KMS-11 (cell line): ENCODE data around the gene GNAQ.

ENCODE experiments used
- H2AFZ ChIP-seq: fragments of 200-600 bp; sonication (generic); 2 replicates; pipeline ENCODE4 v1.6.1; 2016; ENCODE audit warnings: antibody characterized with exemption, mixed run types, low read depth
- H3K27ac ChIP-seq: fragments of 200-600 bp; sonication (generic); 2 replicates; pipeline ENCODE4 v1.6.1; 2016; ENCODE audit warnings: mild to moderate bottlenecking, mixed run types
- H3K27me3 ChIP-seq: fragments of 200-600 bp; sonication (generic); 2 replicates; pipeline ENCODE4 v1.6.1; 2017; ENCODE audit warnings: mild to moderate bottlenecking, low read depth, mixed run types, moderate library complexity; ENCODE audit not compliant: insufficient read depth
- H3K36me3 ChIP-seq: fragments of 200-600 bp; sonication (generic); 2 replicates; pipeline ENCODE4 v1.6.1; 2017; ENCODE audit warnings: mild to moderate bottlenecking, mixed run types; ENCODE audit not compliant: insufficient read depth
- H3K4me1 ChIP-seq: fragments of 200-600 bp; sonication (generic); 2 replicates; pipeline ENCODE4 v1.6.1; 2016; ENCODE audit warnings: mild to moderate bottlenecking, low read depth, mixed run types; ENCODE audit not compliant: poor library complexity, severe bottlenecking
- H3K4me2 ChIP-seq: fragments of 200-600 bp; sonication (generic); 2 replicates; pipeline ENCODE4 v1.7.0; 2016; ENCODE audit warnings: mild to moderate bottlenecking, mixed run types
- H3K4me3 ChIP-seq: fragments of 200-600 bp; sonication (generic); IDR thresholded peaks from 2 replicates; pipeline ENCODE4 v1.6.1; 2017; ENCODE audit warnings: low read depth, low read length, mixed read lengths; ENCODE audit not compliant: insufficient read depth
- H3K79me2 ChIP-seq: fragments of 200-600 bp; sonication (generic); 2 replicates; pipeline ENCODE4 v1.6.1; 2016; ENCODE audit warnings: low read depth, mixed run types; ENCODE audit not compliant: insufficient read depth
- H3K9ac ChIP-seq: fragments of 200-600 bp; sonication (generic); 2 replicates; pipeline ENCODE4 v1.6.1; 2016; ENCODE audit warnings: mild to moderate bottlenecking, mixed run types
- H4K20me1 ChIP-seq: fragments of 200-600 bp; sonication (generic); 2 replicates; pipeline ENCODE4 v1.6.1; 2016; ENCODE audit warnings: mild to moderate bottlenecking, mixed run types; ENCODE audit not compliant: insufficient read depth
- TF ChIP-seq, protein P1 (sequence below): fragments of 200-600 bp; sonication (generic); conservative IDR thresholded peaks from 2 replicates; pipeline ENCODE4 v1.6.1; 2017; ENCODE audit warnings: low read depth, mild to moderate bottlenecking, antibody characterized with exemption, low read length, moderate library complexity, mixed read lengths

GNAQ gene

DNA sequence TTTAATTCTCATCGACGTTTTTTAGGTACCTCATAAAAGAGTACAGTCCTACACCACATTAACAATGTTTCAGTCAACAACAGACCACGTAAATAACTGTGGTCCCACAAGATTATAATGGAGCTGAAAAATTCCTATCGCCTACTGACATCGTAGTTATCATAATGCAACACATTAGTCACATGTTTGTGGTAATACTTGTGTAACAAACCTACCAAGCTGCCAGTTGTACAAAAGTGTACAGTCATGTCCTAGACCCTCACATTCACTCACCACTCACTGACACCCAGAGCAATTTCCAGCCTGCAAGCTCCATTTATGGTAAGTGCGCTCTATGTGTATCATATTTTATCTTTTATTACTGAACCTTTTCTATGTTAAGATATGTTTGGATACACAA is 16.8 kb downstream of the GNAQ start:
- no peaks in the 10 kb centered on the region for H4K20me1 ChIP-seq
- H3K4me1 ChIP-seq, result no peaks in the 10 kb centered on the region
- no peak overlapping the region for H2AFZ ChIP-seq
- no peak overlapping the region for H3K4me3 ChIP-seq
- no peak overlapping the region for H3K9ac ChIP-seq
- H3K4me2 ChIP-seq, result no peak overlapping the region
- H3K27me3 ChIP-seq, result no peaks in the 10 kb centered on the region
- no peaks in the 10 kb centered on the region; the same call in 1 of the 2 replicates for H3K79me2 ChIP-seq
- TF ChIP-seq, protein P1, sequence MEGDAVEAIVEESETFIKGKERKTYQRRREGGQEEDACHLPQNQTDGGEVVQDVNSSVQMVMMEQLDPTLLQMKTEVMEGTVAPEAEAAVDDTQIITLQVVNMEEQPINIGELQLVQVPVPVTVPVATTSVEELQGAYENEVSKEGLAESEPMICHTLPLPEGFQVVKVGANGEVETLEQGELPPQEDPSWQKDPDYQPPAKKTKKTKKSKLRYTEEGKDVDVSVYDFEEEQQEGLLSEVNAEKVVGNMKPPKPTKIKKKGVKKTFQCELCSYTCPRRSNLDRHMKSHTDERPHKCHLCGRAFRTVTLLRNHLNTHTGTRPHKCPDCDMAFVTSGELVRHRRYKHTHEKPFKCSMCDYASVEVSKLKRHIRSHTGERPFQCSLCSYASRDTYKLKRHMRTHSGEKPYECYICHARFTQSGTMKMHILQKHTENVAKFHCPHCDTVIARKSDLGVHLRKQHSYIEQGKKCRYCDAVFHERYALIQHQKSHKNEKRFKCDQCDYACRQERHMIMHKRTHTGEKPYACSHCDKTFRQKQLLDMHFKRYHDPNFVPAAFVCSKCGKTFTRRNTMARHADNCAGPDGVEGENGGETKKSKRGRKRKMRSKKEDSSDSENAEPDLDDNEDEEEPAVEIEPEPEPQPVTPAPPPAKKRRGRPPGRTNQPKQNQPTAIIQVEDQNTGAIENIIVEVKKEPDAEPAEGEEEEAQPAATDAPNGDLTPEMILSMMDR, result no peak
- no peaks in the 10 kb centered on the region for H3K36me3 ChIP-seq
- no peak overlapping the region for H3K27ac ChIP-seq

DNA sequence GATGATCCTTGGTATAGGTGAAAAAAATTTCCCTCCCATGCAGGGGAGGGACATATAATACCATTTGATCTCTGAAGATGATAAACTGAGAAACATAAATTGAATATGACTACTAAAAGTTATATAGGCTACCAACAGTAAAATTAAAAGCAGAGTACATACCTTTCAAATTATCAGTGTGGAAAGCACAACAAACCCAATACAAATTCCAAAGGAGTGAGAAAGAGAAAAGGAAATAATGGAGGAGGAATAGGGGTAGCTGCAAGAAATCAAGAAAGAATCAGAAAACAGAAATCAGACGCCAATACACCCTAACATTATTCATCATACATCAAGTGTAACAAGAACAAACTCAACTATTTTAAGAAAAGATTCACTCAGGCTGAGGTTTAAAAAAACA is 17.7 kb downstream of the GNAQ start:
- H3K27ac ChIP-seq, result no peak overlapping the region
- no peak overlapping the region for H2AFZ ChIP-seq
- H3K9ac ChIP-seq, result no peak overlapping the region
- H3K36me3 ChIP-seq, result no peaks in the 10 kb centered on the region
- no peaks in the 10 kb centered on the region for H3K4me1 ChIP-seq
- no peaks in the 10 kb centered on the region for H4K20me1 ChIP-seq
- no peaks in the 10 kb centered on the region for H3K27me3 ChIP-seq
- H3K79me2 ChIP-seq, result no peaks in the 10 kb centered on the region; the same call in 1 of the 2 replicates
- H3K4me2 ChIP-seq, result no peak overlapping the region
- H3K4me3 ChIP-seq, result no peak overlapping the region
- TF ChIP-seq, protein P1, result no peak

DNA sequence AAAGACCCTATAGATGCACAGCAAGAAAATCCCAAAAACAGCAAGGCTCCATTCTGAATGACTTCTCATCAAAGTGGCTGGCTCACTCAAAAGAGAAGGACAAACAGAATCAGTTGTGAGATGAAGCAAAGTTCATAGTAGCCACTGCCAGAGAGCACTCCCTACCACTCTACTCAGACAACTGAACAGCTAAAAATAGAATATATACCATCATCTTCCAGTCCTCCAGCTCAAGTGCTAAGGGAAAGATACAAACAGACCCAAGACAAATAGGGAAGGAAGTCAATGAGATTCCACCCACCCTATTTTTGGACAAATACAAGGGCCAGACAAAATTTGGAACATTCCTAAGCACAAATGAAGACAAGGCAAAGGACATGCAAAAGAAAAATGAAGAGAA is 20.6 kb downstream of the GNAQ start:
- H3K36me3 ChIP-seq, result no peaks in the 10 kb centered on the region
- no peak overlapping the region for H2AFZ ChIP-seq
- no peak overlapping the region for H3K27ac ChIP-seq
- no peak overlapping the region for H3K9ac ChIP-seq
- no peaks in the 10 kb centered on the region for H3K27me3 ChIP-seq
- TF ChIP-seq, protein P1, result no peak
- H3K79me2 ChIP-seq, result no peaks in the 10 kb centered on the region
- no peaks in the 10 kb centered on the region for H3K4me1 ChIP-seq
- H3K4me2 ChIP-seq, result no peak overlapping the region
- H4K20me1 ChIP-seq, result no peaks in the 10 kb centered on the region
- H3K4me3 ChIP-seq, result no peak overlapping the region

DNA sequence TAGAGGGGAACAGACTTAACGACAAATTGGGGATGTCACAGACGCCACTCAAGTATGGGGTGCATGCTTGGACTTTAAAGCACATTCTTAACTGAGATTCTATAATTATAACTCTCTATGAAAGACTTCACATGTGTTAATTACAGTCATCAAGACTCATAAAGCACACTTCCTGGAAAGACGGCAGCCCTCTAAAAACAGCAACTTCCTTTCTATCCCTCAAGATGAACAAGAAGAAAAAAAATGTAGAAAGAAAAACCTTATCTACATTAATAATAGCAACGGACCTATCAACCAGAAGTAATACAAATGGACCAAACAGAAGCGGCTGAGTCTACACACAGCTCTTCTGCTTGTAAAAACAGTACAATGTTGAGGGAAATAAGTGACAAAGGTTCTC is 21.2 kb downstream of the GNAQ start:
- Histone ChIP-seq H2AFZ (no peak overlapping the region), H3K9ac (no peak overlapping the region), H3K79me2 (no peaks in the 10 kb centered on the region), H3K4me3 (no peak overlapping the region), H3K36me3 (no peaks in the 10 kb centered on the region), H4K20me1 (no peaks in the 10 kb centered on the region), H3K27ac (no peak overlapping the region), H3K4me2 (no peak overlapping the region), H3K4me1 (no peaks in the 10 kb centered on the region), H3K27me3 (no peaks in the 10 kb centered on the region)
- TF ChIP-seq, protein P1, result no peak

DNA sequence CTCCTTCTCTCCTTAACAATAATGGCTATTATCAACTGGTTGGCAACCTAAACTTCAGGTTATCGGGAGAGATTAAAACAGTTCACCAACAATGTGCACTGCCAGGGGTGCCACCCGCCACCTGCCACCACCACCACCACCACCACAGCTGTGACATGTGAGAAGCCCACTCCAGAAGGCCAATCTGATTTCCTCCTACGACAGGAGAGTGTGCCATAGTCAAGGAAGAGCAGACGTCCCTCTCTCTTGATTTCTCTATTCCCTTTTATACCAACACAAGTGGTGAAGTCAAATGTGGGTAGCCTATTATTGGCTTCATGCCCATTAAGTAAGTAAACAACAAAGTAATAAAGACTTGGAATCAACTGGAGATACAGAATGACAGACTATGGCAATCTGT is 22.4 kb downstream of the GNAQ start:
- Histone ChIP-seq H3K79me2 (no peaks in the 10 kb centered on the region), H3K4me3 (no peak overlapping the region), H2AFZ (no peak overlapping the region), H3K4me2 (no peak overlapping the region), H3K27me3 (no peaks in the 10 kb centered on the region), H3K9ac (no peak overlapping the region), H3K4me1 (no peaks in the 10 kb centered on the region), H4K20me1 (no peaks in the 10 kb centered on the region), H3K27ac (no peak overlapping the region), H3K36me3 (no peaks in the 10 kb centered on the region)
- TF ChIP-seq, protein P1, result no peak
